ENCODE measurements around the gene RPS3.
"Not testable (repeated sequence)": the region's sequence is repeated elsewhere in the genome, so short reads cannot be mapped to it uniquely, and the experiment has no call there.

RPS3 gene

GRCh38 chr11:75402002-75402773 is 2.9 kb downstream of the RPS3 start:
- no peak for TF ChIP-seq CTCF (IDR thresholded peaks at IDR 0.05; ENCODE audit: extremely low read depth, insufficient read depth, missing control alignments)
- in situ Hi-C loops (cut with MboI; ENCODE audit: low pct_unique_long_range_greater_than_20kb, low sequenced_read_pairs, unreplicated experiment) = no loop called here
- DNase-seq (ENCODE audit: low spot score) = no peak

- in situ Hi-C loops (cut with MboI; ENCODE audit: low pct_unique_long_range_greater_than_20kb, low sequenced_read_pairs, unreplicated experiment) = no loop called here
- no peak for TF ChIP-seq CTCF (IDR thresholded peaks at IDR 0.05; ENCODE audit: extremely low read depth, insufficient read depth, missing control alignments)
Observed at GRCh38 chr11:75403037-75403436, 3.7 kb downstream of the RPS3 start.

GRCh38 chr11:75403983-75404658 is 4.8 kb downstream of the RPS3 start:
- TF ChIP-seq CTCF (IDR thresholded peaks at IDR 0.05; ENCODE audit: extremely low read depth, insufficient read depth, missing control alignments) = no peak
- no peak for DNase-seq (ENCODE audit: low spot score)
- in situ Hi-C loops (cut with MboI; ENCODE audit: low pct_unique_long_range_greater_than_20kb, low sequenced_read_pairs, unreplicated experiment) = no loop called here

More at GRCh38 chr11:75403037-75403436, 3.7 kb downstream of the RPS3 start:
- DNase-seq (ENCODE audit: low spot score) = no peak

- in situ Hi-C loops (cut with MboI; ENCODE audit: low pct_unique_long_range_greater_than_20kb, low sequenced_read_pairs, unreplicated experiment) = no loop called here
- DNase-seq (ENCODE audit: low spot score) = no peak
- no peak for TF ChIP-seq CTCF (IDR thresholded peaks at IDR 0.05; ENCODE audit: extremely low read depth, insufficient read depth, missing control alignments)
Observed at GRCh38 chr11:75406338-75406777, 7.0 kb downstream of the RPS3 start.

GRCh38 chr11:75408957-75409219 is 9.6 kb downstream of the RPS3 start:
- in situ Hi-C loops (cut with MboI; ENCODE audit: low pct_unique_long_range_greater_than_20kb, low sequenced_read_pairs, unreplicated experiment) = no loop called here
- DNase-seq (ENCODE audit: low spot score) = no peak
- TF ChIP-seq CTCF (IDR thresholded peaks at IDR 0.05; ENCODE audit: extremely low read depth, insufficient read depth, missing control alignments) = no peak

- in situ Hi-C loops (cut with MboI; ENCODE audit: low pct_unique_long_range_greater_than_20kb, low sequenced_read_pairs, unreplicated experiment); DNase-seq (ENCODE audit: low spot score): not testable (repeated sequence)
Observed at GRCh38 chr11:75409971-75410370, 10.7 kb downstream of the RPS3 start.

- DNase-seq (ENCODE audit: low spot score); in situ Hi-C loops (cut with MboI; ENCODE audit: low pct_unique_long_range_greater_than_20kb, low sequenced_read_pairs, unreplicated experiment): not testable (repeated sequence)
Observed at GRCh38 chr11:75413146-75413545, 13.8 kb downstream of the RPS3 start.
